Measurements from ENCODE around the gene C19orf12. TPM values are rescaled to one million over a fixed set of nuclear protein-coding genes. Genes with fewer than 3 reads are reported as not detected.
A peak's percentile ranks its signal among the peaks of the same experiment; 100 is the strongest.

The C19orf12 gene
- total and polyA plus RNA-seq, 2 donors (not counting 3 experiments of a cell fraction or from before 2014, with no cell fraction given) = 20.4 to 22.9 TPM

DNA sequence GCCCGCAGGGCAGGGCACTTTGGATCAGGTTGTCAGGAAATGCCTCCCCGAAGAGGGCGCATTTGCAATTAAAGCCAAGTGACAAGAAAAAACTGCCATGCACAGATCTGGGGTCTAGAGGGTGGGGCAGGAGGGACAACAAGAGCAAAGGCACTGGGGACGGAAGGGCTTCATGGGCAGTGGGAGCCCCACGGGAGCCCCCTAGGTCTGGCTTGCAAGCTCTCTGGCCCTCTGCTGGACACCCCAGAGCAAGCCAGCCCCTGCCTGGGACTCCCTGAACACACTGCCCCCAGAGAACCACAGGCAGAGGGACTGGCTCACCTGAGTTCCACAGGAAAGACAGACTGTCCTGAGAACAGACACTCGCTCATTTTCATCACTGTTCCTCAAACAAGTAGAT, 30.2 kb upstream of the C19orf12 start:
- no peak overlapping the region for H3K4me2 ChIP-seq (ENCODE audit: insufficient read depth, low read length)
- dilution Hi-C loops (cut with MboI; ENCODE audit: extremely low pct_ligation_motif_present, low sequenced_read_pairs) (loop anchor here (25.0 kb wide), 1 partner anchor 892 kb away; no protein-coding TSS in a partner anchor), intact Hi-C loops (cut with micrococcal nuclease) (no loop called here)
- no peaks in the 10 kb centered on the region for H3K4me1 ChIP-seq (ENCODE audit: control insufficient read depth, extremely low read depth, insufficient read depth, low read length)
- no peak overlapping the region for H3K27ac ChIP-seq (ENCODE audit: insufficient read depth, low read depth, low read length)
- TF ChIP-seq, protein P1, sequence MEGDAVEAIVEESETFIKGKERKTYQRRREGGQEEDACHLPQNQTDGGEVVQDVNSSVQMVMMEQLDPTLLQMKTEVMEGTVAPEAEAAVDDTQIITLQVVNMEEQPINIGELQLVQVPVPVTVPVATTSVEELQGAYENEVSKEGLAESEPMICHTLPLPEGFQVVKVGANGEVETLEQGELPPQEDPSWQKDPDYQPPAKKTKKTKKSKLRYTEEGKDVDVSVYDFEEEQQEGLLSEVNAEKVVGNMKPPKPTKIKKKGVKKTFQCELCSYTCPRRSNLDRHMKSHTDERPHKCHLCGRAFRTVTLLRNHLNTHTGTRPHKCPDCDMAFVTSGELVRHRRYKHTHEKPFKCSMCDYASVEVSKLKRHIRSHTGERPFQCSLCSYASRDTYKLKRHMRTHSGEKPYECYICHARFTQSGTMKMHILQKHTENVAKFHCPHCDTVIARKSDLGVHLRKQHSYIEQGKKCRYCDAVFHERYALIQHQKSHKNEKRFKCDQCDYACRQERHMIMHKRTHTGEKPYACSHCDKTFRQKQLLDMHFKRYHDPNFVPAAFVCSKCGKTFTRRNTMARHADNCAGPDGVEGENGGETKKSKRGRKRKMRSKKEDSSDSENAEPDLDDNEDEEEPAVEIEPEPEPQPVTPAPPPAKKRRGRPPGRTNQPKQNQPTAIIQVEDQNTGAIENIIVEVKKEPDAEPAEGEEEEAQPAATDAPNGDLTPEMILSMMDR (IDR thresholded peaks at IDR 0.05; ENCODE audit: extremely low read depth in 1 of 2, insufficient read depth in 1 of 2, low read depth in 1 of 2, low read length in 2 of 2) = peak in 1 of 2 donors; percentile 12
- TF ChIP-seq GATA2 (IDR thresholded peaks at IDR 0.05; ENCODE audit: insufficient read depth, insufficient read length, low read depth, low read length) = no peak
- H3K4me3 ChIP-seq (replicated peaks in 1 of 3; ENCODE audit: insufficient read depth in 1 of 3, low read depth in 1 of 3, low read length in 3 of 3) = no peak overlapping the region
- no peak overlapping the region for H3K9ac ChIP-seq (replicated peaks; ENCODE audit: extremely low read depth, insufficient read depth, low read length)
- H2AFZ ChIP-seq (ENCODE audit: low read depth, low read length) = no peak overlapping the region
- no peak for FAIRE-seq
- ChIA-PET CTCF (interaction anchor here (1.5 kb wide), 1 partner anchor 15 kb away, joined by 3 read pairs; no protein-coding TSS in a partner anchor), POLR2A (no interaction called here)
- BruUV-seq (replicated peaks) = no TSS peak
- H3K9me3 ChIP-seq (replicated peaks; ENCODE audit: control insufficient read depth, insufficient read depth, low read length) = no peaks in the 10 kb centered on the region
- no peaks in the 10 kb centered on the region for H3K9me1 ChIP-seq (replicated peaks; ENCODE audit: control insufficient read depth, extremely low read depth, insufficient read depth, low read length)
- no peaks in the 10 kb centered on the region for H3K79me2 ChIP-seq (ENCODE audit: control insufficient read depth, insufficient read depth, low read length)
- DNase-seq (ENCODE audit: low read depth, low spot score) = no peak
- H3K27me3 ChIP-seq (ENCODE audit: control insufficient read depth in 2 of 2, insufficient read depth in 2 of 2, low read length in 2 of 2) = no peaks in the 10 kb centered on the region
- no peaks in the 10 kb centered on the region for H4K20me1 ChIP-seq (replicated peaks; ENCODE audit: control insufficient read depth, extremely low read depth, insufficient read depth, low read length)
- H3K36me3 ChIP-seq (ENCODE audit: control insufficient read depth in 2 of 2, extremely low read depth in 1 of 2, insufficient read depth in 2 of 2, low read length in 2 of 2) = no peaks in the 10 kb centered on the region

DNA sequence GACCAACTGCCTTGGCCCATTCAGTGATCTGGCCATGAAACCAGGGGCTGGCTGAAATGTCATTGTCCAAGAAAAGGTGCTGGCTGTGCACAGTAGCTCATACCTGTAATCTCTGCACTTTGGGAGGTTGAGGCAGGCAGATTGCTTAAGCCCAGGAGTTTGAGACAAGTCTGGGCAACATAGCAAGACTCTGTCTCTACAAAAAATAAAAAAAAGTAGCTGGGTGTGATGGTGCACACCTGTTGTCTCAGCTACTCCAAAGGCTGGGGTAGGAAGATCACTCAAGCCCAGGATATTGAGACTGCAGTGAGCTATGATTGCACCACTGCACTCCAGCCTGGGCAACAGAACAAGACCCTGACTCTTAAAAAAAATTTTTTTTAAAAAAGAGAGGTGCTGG, 28.6 kb upstream of the C19orf12 start:
- POLR2A ChIA-PET = no interaction called here
- dilution Hi-C loops (cut with MboI; ENCODE audit: extremely low pct_ligation_motif_present, low sequenced_read_pairs) = loop anchor here (25.0 kb wide), 1 partner anchor 894 kb away; no protein-coding TSS in a partner anchor
- H3K9me3 ChIP-seq (replicated peaks; ENCODE audit: control insufficient read depth, insufficient read depth, low read length) = no peaks in the 10 kb centered on the region
- intact Hi-C loops (cut with micrococcal nuclease) = no loop called here
- H3K9me1 ChIP-seq (replicated peaks; ENCODE audit: control insufficient read depth, extremely low read depth, insufficient read depth, low read length) = no peaks in the 10 kb centered on the region
- H3K4me2 ChIP-seq (ENCODE audit: insufficient read depth, low read length) = no peak overlapping the region
- CTCF ChIA-PET = interaction anchor here (0.6 to 3.2 kb wide), 6 partner anchors 13 to 129 kb away, joined by 3 to 8 read pairs (median 4); no protein-coding TSS in a partner anchor
- TF ChIP-seq, protein P1 (IDR thresholded peaks at IDR 0.05; ENCODE audit: extremely low read depth in 1 of 2, insufficient read depth in 1 of 2, low read depth in 1 of 2, low read length in 2 of 2) = no peak
- TF ChIP-seq POLR2A (IDR thresholded peaks at IDR 0.05; ENCODE audit: low read depth, low read length) = no peak
- no peak for TF ChIP-seq FOS (IDR thresholded peaks at IDR 0.05; ENCODE audit: borderline replicate concordance, insufficient read depth, low read length)
- no peak for TF ChIP-seq POLR2AphosphoS5 (IDR thresholded peaks at IDR 0.05; ENCODE audit: insufficient read depth, low read depth, low read length)
- TF ChIP-seq MYC (IDR thresholded peaks at IDR 0.05; ENCODE audit: low read depth, low read length) = no peak
- TF ChIP-seq, protein P2, sequence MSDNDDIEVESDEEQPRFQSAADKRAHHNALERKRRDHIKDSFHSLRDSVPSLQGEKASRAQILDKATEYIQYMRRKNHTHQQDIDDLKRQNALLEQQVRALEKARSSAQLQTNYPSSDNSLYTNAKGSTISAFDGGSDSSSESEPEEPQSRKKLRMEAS (IDR thresholded peaks at IDR 0.05; ENCODE audit: insufficient read depth, insufficient read length) = no peak
- no peak for TF ChIP-seq JUN (IDR thresholded peaks at IDR 0.05; ENCODE audit: borderline replicate concordance, insufficient read depth, insufficient read length, low read depth)
- no peak for TF ChIP-seq EZH2 (IDR thresholded peaks at IDR 0.05; ENCODE audit: borderline replicate concordance, low read depth, low read length, severe bottlenecking)
- TF ChIP-seq GATA2 (IDR thresholded peaks at IDR 0.05; ENCODE audit: insufficient read depth, insufficient read length, low read depth, low read length) = no peak
- BruUV-seq (replicated peaks) = no TSS peak
- no peaks in the 10 kb centered on the region for H3K27me3 ChIP-seq (ENCODE audit: control insufficient read depth in 2 of 2, insufficient read depth in 2 of 2, low read length in 2 of 2)
- no peaks in the 10 kb centered on the region for H3K79me2 ChIP-seq (ENCODE audit: control insufficient read depth, insufficient read depth, low read length)
- no peak overlapping the region for H3K4me3 ChIP-seq (replicated peaks in 1 of 3; ENCODE audit: insufficient read depth in 1 of 3, low read depth in 1 of 3, low read length in 3 of 3)
- no peak overlapping the region for H3K9ac ChIP-seq (replicated peaks; ENCODE audit: extremely low read depth, insufficient read depth, low read length)
- H2AFZ ChIP-seq (ENCODE audit: low read depth, low read length) = no peak overlapping the region
- H3K27ac ChIP-seq (ENCODE audit: insufficient read depth, low read depth, low read length) = no peak overlapping the region
- FAIRE-seq = no peak
- H3K36me3 ChIP-seq (ENCODE audit: control insufficient read depth in 2 of 2, extremely low read depth in 1 of 2, insufficient read depth in 2 of 2, low read length in 2 of 2) = no peaks in the 10 kb centered on the region
- DNase-seq (ENCODE audit: low read depth, low spot score) = no peak
- no peaks in the 10 kb centered on the region for H4K20me1 ChIP-seq (replicated peaks; ENCODE audit: control insufficient read depth, extremely low read depth, insufficient read depth, low read length)
- H3K4me1 ChIP-seq (ENCODE audit: control insufficient read depth, extremely low read depth, insufficient read depth, low read length) = no peaks in the 10 kb centered on the region
